Type B pancreatic cell (in vitro differentiated cells): ENCODE measurements around the gene IFI16. TPM values are rescaled to one million over a fixed set of nuclear protein-coding genes. Genes with fewer than 3 reads are reported as not detected.
"Not testable (repeated sequence)": the region's sequence is repeated elsewhere in the genome, so short reads cannot be mapped to it uniquely, and the experiment has no call there.

Source experiments
- DNase-seq: peaks from one replicate; pipeline ENCODE4 v3.0.0; 2021; ENCODE audit warnings: mixed read lengths; ENCODE audit not compliant: unreplicated experiment; ENCODE audit errors: extremely low spot score
- H3K27ac Mint-ChIP-seq: 2 replicates; pipeline ENCODE4 v1.8.0; 2021; ENCODE audit warnings: mild to moderate bottlenecking, mixed read lengths
- H3K27me3 Mint-ChIP-seq: 2 replicates; pipeline ENCODE4 v1.8.0; 2021; ENCODE audit warnings: mixed read lengths
- H3K36me3 Mint-ChIP-seq: 2 replicates; pipeline ENCODE4 v1.8.0; 2021; ENCODE audit warnings: mixed read lengths
- H3K4me1 Mint-ChIP-seq: one replicate; pipeline ENCODE4 v1.8.0; 2021; ENCODE audit warnings: mixed read lengths; ENCODE audit not compliant: unreplicated experiment
- H3K4me3 Mint-ChIP-seq: 2 replicates; pipeline ENCODE4 v1.8.0; 2021; ENCODE audit warnings: mild to moderate bottlenecking, mixed read lengths
- H3K9me3 Mint-ChIP-seq: 2 replicates; pipeline ENCODE4 v1.8.0; 2021; ENCODE audit warnings: mixed read lengths
- CTCF ChIP-seq: fragments of 200-600 bp; sonication (generic); conservative IDR thresholded peaks from 2 replicates; pipeline ENCODE4 v1.5.0; 2021; ENCODE audit warnings: antibody characterized with exemption, mild to moderate bottlenecking
- total RNA-seq: library from RNA; stranded (reverse); gene quantifications from 2 replicates; pipeline ENCODE4 v1.2.1, GENCODE V29; 2021; ENCODE audit warnings: low replicate concordance

The IFI16 gene
- total RNA-seq, 1 donor from 2014 or later = 20.9 TPM

- DNase-seq = no peak
- no peak for TF ChIP-seq CTCF
- H3K9me3 Mint-ChIP-seq = no peaks in the 10 kb centered on the region
- H3K27ac Mint-ChIP-seq = no peak overlapping the region
- H3K4me3 Mint-ChIP-seq = no peak overlapping the region
- no peaks in the 10 kb centered on the region for H3K4me1 Mint-ChIP-seq
- no peaks in the 10 kb centered on the region for H3K27me3 Mint-ChIP-seq
- H3K36me3 Mint-ChIP-seq = no peaks in the 10 kb centered on the region
These were observed 81.5 kb downstream of the IFI16 start for GRCh38 chr1:159091180-159091560.

- TF ChIP-seq CTCF = no peak
- Mint-ChIP-seq H3K4me3 (no peak overlapping the region), H3K27me3 (no peaks in the 10 kb centered on the region), H3K27ac (no peak overlapping the region), H3K9me3 (no peaks in the 10 kb centered on the region), H3K36me3 (no peaks in the 10 kb centered on the region), H3K4me1 (no peaks in the 10 kb centered on the region)
- no peak for DNase-seq
These were observed 81.9 kb downstream of the IFI16 start for GRCh38 chr1:159091607-159092031.

- H3K27ac Mint-ChIP-seq = no peak overlapping the region
These were observed 82.5 kb downstream of the IFI16 start for GRCh38 chr1:159092036-159092760.

GRCh38 chr1:159098596-159098995 lies 88.9 kb downstream of the IFI16 start:
- DNase-seq = no peak

More at GRCh38 chr1:159092036-159092760, 82.5 kb downstream of the IFI16 start:
- no peaks in the 10 kb centered on the region for H3K36me3 Mint-ChIP-seq
- no peak overlapping the region for H3K4me3 Mint-ChIP-seq
- H3K4me1 Mint-ChIP-seq = no peaks in the 10 kb centered on the region
- no peaks in the 10 kb centered on the region for H3K27me3 Mint-ChIP-seq
- DNase-seq = no peak
- no peaks in the 10 kb centered on the region for H3K9me3 Mint-ChIP-seq
- TF ChIP-seq CTCF = no peak

GRCh38 chr1:159100589-159100988 lies 90.9 kb downstream of the IFI16 start:
- no peaks in the 10 kb centered on the region for H3K9me3 Mint-ChIP-seq
- DNase-seq = no peak
- no peaks in the 10 kb centered on the region for H3K36me3 Mint-ChIP-seq
- H3K27me3 Mint-ChIP-seq = peaks cover 5% of the 10 kb centered on the region
- no peaks in the 10 kb centered on the region for H3K4me1 Mint-ChIP-seq
- H3K4me3 Mint-ChIP-seq = no peak overlapping the region
- TF ChIP-seq CTCF = no peak
- H3K27ac Mint-ChIP-seq = no peak overlapping the region

More at GRCh38 chr1:159098596-159098995, 88.9 kb downstream of the IFI16 start:
- no peak for TF ChIP-seq CTCF
- H3K36me3 Mint-ChIP-seq = no peaks in the 10 kb centered on the region
- no peaks in the 10 kb centered on the region for H3K4me1 Mint-ChIP-seq
- H3K27me3 Mint-ChIP-seq = peaks cover 5% of the 10 kb centered on the region
- H3K9me3 Mint-ChIP-seq = no peaks in the 10 kb centered on the region
- H3K4me3 Mint-ChIP-seq = no peak overlapping the region
- no peak overlapping the region for H3K27ac Mint-ChIP-seq

- not testable (repeated sequence) for H3K9me3 Mint-ChIP-seq, H3K27ac Mint-ChIP-seq
These were observed 93.3 kb downstream of the IFI16 start for GRCh38 chr1:159103021-159103420.

More at GRCh38 chr1:159103021-159103420, 93.3 kb downstream of the IFI16 start:
- DNase-seq, H3K36me3 Mint-ChIP-seq, H3K4me1 Mint-ChIP-seq, H3K4me3 Mint-ChIP-seq, H3K27me3 Mint-ChIP-seq: not testable (repeated sequence)

Other genes starting within 250 kb of the IFI16 start
- not detected in 2 replicates for gene OR6N1, start 237.7 kb upstream of the IFI16 start, total RNA-seq
- not detected in 2 replicates for gene OR6N2, start 228.7 kb upstream of the IFI16 start, total RNA-seq
- not detected in 2 replicates for gene MNDA, start 178.6 kb upstream of the IFI16 start, total RNA-seq
- gene PYHIN1, start 78.4 kb upstream of the IFI16 start, total RNA-seq = 1.0 and 2.9 TPM in 2 replicates
- gene AIM2, start 66.9 kb downstream of the IFI16 start, total RNA-seq = 0.40 and 1.0 TPM in 2 replicates
- gene CADM3, start 161.7 kb downstream of the IFI16 start, total RNA-seq = 3.4 and 5.8 TPM in 2 replicates
- gene ACKR1, start 195.0 kb downstream of the IFI16 start, total RNA-seq = 0.17 and 0.63 TPM in 2 replicates